Naive thymus-derived CD8-positive, alpha-beta T cell (primary cell): ENCODE results near the gene TMEM163. TPM values are rescaled to one million over a fixed set of nuclear protein-coding genes. Genes with fewer than 3 reads are reported as not detected.

Source experiments
- ATAC-seq, 2 donors: fragments of 150-1000 bp; cut with Tn5 transposase in 1 of 2; sonication (Bioruptor Pico), chemical (Tn5 transposase) in 1 of 2; 1 replicate in 1 of 2; 2 replicates in 1 of 2; pipeline ENCODE4 v1.10.0; 2021; ENCODE audit warnings: mild to moderate bottlenecking in 2 of 2, moderate library complexity in 2 of 2
- POLR2A ChIA-PET: fragments of 350-600 bp; sonication (Branson Sonifier 250); formaldehyde crosslinking; loops from one replicate; lab custom pipeline; 2021; ENCODE audit warnings: antibody characterized with exemption; lab: Charles Lee
- DNase-seq, 10 donors: peaks; one replicate each; pipeline versions ENCODE4 v3.0.0 to v3.0.0-alpha.2; 2020 to 2022
- H3K27ac Mint-ChIP-seq, 10 donors: one replicate each; pipeline ENCODE4 v1.8.0; 2020 to 2022; ENCODE audit warnings: mild to moderate bottlenecking in 10 of 10, mixed read lengths in 10 of 10, moderate library complexity in 4 of 10, inconsistent platforms in 1 of 10
- H3K27me3 Mint-ChIP-seq, 5 donors: one replicate each; pipeline ENCODE4 v1.8.0; 2021 to 2022; ENCODE audit warnings: mixed read lengths in 5 of 5
- H3K36me3 Mint-ChIP-seq, 3 donors: one replicate each; pipeline ENCODE4 v1.8.0; 2020 to 2022; ENCODE audit warnings: mixed read lengths in 3 of 3, mild to moderate bottlenecking in 2 of 3, inconsistent platforms in 1 of 3
- H3K4me1 Mint-ChIP-seq, 4 donors: one replicate each; pipeline ENCODE4 v1.8.0; 2021 to 2022; ENCODE audit warnings: mixed read lengths in 4 of 4
- H3K4me3 Mint-ChIP-seq, 10 donors: one replicate each; pipeline ENCODE4 v1.8.0; 2020 to 2022; ENCODE audit warnings: mild to moderate bottlenecking in 10 of 10, mixed read lengths in 10 of 10, moderate library complexity in 6 of 10, inconsistent platforms in 1 of 10
- H3K9me3 Mint-ChIP-seq, 9 donors: one replicate each; pipeline ENCODE4 v1.8.0; 2020 to 2022; ENCODE audit warnings: mixed read lengths in 9 of 9, mild to moderate bottlenecking in 3 of 9, inconsistent platforms in 1 of 9, moderate library complexity in 1 of 9
- polyA plus RNA-seq, 3 donors: library from polyadenylated mRNA; unstranded; fragments of 300-500 nt; fragmentation: Illumina TruSeq; gene quantifications; one replicate each; pipeline ENCODE4 v1.2.3, GENCODE V29; 2021
- total RNA-seq, 8 experiments: library from RNA in 2 of 8; stranded (reverse) in 2 of 8; gene quantifications; one replicate each; pipeline ENCODE4 v1.2.3 and lab custom pipeline; 2021 to 2026

TMEM163 gene
- total and polyA plus RNA-seq, 5 experiments from 2014 or later = 0.24 TPM; not detected in 4

GRCh38 chr2:134448650-134449049 lies 270.1 kb downstream of the TMEM163 start:
- POLR2A ChIA-PET = no interaction called here

GRCh38 chr2:134447669-134448068 lies 271.1 kb downstream of the TMEM163 start:
- no peak overlapping the region for H3K4me3 Mint-ChIP-seq
- no peak for ATAC-seq
- peak overlapping the region in 1 of 10 donors; percentile 5 for H3K27ac Mint-ChIP-seq
- no peak for DNase-seq
- H3K27me3 Mint-ChIP-seq = no peaks in the 10 kb centered on the region
- H3K9me3 Mint-ChIP-seq = no peaks in the 10 kb centered on the region
- peaks cover 0 to 34% (median 0%) of the 10 kb centered on the region in 3 donors for H3K36me3 Mint-ChIP-seq
- POLR2A ChIA-PET = no interaction called here
- peaks cover 0 to 4% (median 0%) of the 10 kb centered on the region in 4 donors for H3K4me1 Mint-ChIP-seq

More at GRCh38 chr2:134448650-134449049, 270.1 kb downstream of the TMEM163 start:
- DNase-seq (no peak), ATAC-seq (no peak)
- H3K27ac Mint-ChIP-seq = peak overlapping the region in 1 of 10 donors; percentile 66
- H3K9me3 Mint-ChIP-seq = no peaks in the 10 kb centered on the region
- H3K36me3 Mint-ChIP-seq = peaks cover 0 to 26% (median 0%) of the 10 kb centered on the region in 3 donors
- H3K4me3 Mint-ChIP-seq = no peak overlapping the region
- peaks cover 0 to 4% (median 0%) of the 10 kb centered on the region in 4 donors for H3K4me1 Mint-ChIP-seq
- no peaks in the 10 kb centered on the region for H3K27me3 Mint-ChIP-seq

GRCh38 chr2:134446383-134447017 lies 272.3 kb downstream of the TMEM163 start:
- H3K27me3 Mint-ChIP-seq = no peaks in the 10 kb centered on the region
- H3K9me3 Mint-ChIP-seq = no peaks in the 10 kb centered on the region
- DNase-seq = no peak
- no peak for ATAC-seq
- peak overlapping the region in 3 of 10 donors; percentile 24 to 37 (median 29) for H3K27ac Mint-ChIP-seq
- H3K4me1 Mint-ChIP-seq = peaks cover 0 to 4% (median 0%) of the 10 kb centered on the region in 4 donors
- POLR2A ChIA-PET = no interaction called here
- H3K36me3 Mint-ChIP-seq = peaks cover 0 to 42% (median 0%) of the 10 kb centered on the region in 3 donors
- H3K4me3 Mint-ChIP-seq = no peak overlapping the region

GRCh38 chr2:134445985-134446382 lies 272.8 kb downstream of the TMEM163 start:
- POLR2A ChIA-PET = no interaction called here
- ATAC-seq (no peak), DNase-seq (no peak)
- Mint-ChIP-seq H3K27ac (peak overlapping the region in 3 of 10 donors; percentile 27 to 37 (median 29)), H3K9me3 (no peaks in the 10 kb centered on the region), H3K27me3 (no peaks in the 10 kb centered on the region), H3K36me3 (peaks cover 0 to 45% (median 0%) of the 10 kb centered on the region in 3 donors), H3K4me3 (no peak overlapping the region), H3K4me1 (peaks cover 0 to 4% (median 0%) of the 10 kb centered on the region in 4 donors)

- peaks cover 0 to 50% (median 4%) of the 10 kb centered on the region in 3 donors for H3K36me3 Mint-ChIP-seq
- no peaks in the 10 kb centered on the region for H3K9me3 Mint-ChIP-seq
- H3K27me3 Mint-ChIP-seq = no peaks in the 10 kb centered on the region
- no peak overlapping the region for H3K27ac Mint-ChIP-seq
- POLR2A ChIA-PET = no interaction called here
- DNase-seq (no peak), ATAC-seq (no peak)
- peaks cover 0 to 4% (median 0%) of the 10 kb centered on the region in 4 donors for H3K4me1 Mint-ChIP-seq
- no peak overlapping the region for H3K4me3 Mint-ChIP-seq
These were observed 273.7 kb downstream of the TMEM163 start for GRCh38 chr2:134445116-134445515.

GRCh38 chr2:134443814-134444480 lies 274.9 kb downstream of the TMEM163 start:
- H3K36me3 Mint-ChIP-seq = peaks cover 0 to 55% (median 6%) of the 10 kb centered on the region in 3 donors
- H3K27me3 Mint-ChIP-seq = no peaks in the 10 kb centered on the region
- peaks cover 0 to 4% (median 0%) of the 10 kb centered on the region in 4 donors for H3K4me1 Mint-ChIP-seq
- no peak for DNase-seq
- no peak overlapping the region for H3K4me3 Mint-ChIP-seq
- POLR2A ChIA-PET = no interaction called here
- no peak for ATAC-seq
- no peaks in the 10 kb centered on the region for H3K9me3 Mint-ChIP-seq
- peak overlapping the region in 2 of 10 donors; percentile 11 to 60 for H3K27ac Mint-ChIP-seq

GRCh38 chr2:134441153-134441863 lies 277.5 kb downstream of the TMEM163 start:
- H3K27me3 Mint-ChIP-seq = no peaks in the 10 kb centered on the region
- H3K9me3 Mint-ChIP-seq = no peaks in the 10 kb centered on the region
- no peak for DNase-seq
- peak overlapping the region in 2 of 10 donors; percentile 40 for H3K27ac Mint-ChIP-seq
- no peak for ATAC-seq
- no peaks in the 10 kb centered on the region for H3K4me1 Mint-ChIP-seq
- H3K36me3 Mint-ChIP-seq = peaks cover 0 to 57% (median 6%) of the 10 kb centered on the region in 3 donors
- no peak overlapping the region for H3K4me3 Mint-ChIP-seq
- POLR2A ChIA-PET = no interaction called here

GRCh38 chr2:134440336-134440909 lies 278.4 kb downstream of the TMEM163 start:
- H3K9me3 Mint-ChIP-seq = no peaks in the 10 kb centered on the region
- peaks cover 0 to 59% (median 6%) of the 10 kb centered on the region in 3 donors for H3K36me3 Mint-ChIP-seq

GRCh38 chr2:134438371-134438770 lies 280.4 kb downstream of the TMEM163 start:
- Mint-ChIP-seq H3K27ac (peak overlapping the region in 1 of 10 donors; percentile 61), H3K4me3 (no peak overlapping the region), H3K4me1 (peaks cover 0 to 8% (median 0%) of the 10 kb centered on the region in 4 donors), H3K9me3 (no peaks in the 10 kb centered on the region), H3K36me3 (peaks cover 0 to 74% (median 9%) of the 10 kb centered on the region in 3 donors), H3K27me3 (no peaks in the 10 kb centered on the region)
- DNase-seq (no peak), ATAC-seq (no peak)
- POLR2A ChIA-PET = no interaction called here

More at GRCh38 chr2:134440336-134440909, 278.4 kb downstream of the TMEM163 start:
- ATAC-seq = no peak
- POLR2A ChIA-PET = no interaction called here
- DNase-seq = no peak
- no peak overlapping the region for H3K4me3 Mint-ChIP-seq
- H3K27me3 Mint-ChIP-seq = no peaks in the 10 kb centered on the region
- no peaks in the 10 kb centered on the region for H3K4me1 Mint-ChIP-seq
- no peak overlapping the region for H3K27ac Mint-ChIP-seq

GRCh38 chr2:134436706-134437105 lies 282.1 kb downstream of the TMEM163 start:
- H3K27me3 Mint-ChIP-seq = no peaks in the 10 kb centered on the region
- no peak overlapping the region for H3K27ac Mint-ChIP-seq
- H3K9me3 Mint-ChIP-seq = no peaks in the 10 kb centered on the region
- POLR2A ChIA-PET = no interaction called here
- no peak for ATAC-seq
- DNase-seq = no peak
- H3K4me3 Mint-ChIP-seq = no peak overlapping the region
- peaks cover 0 to 71% (median 15%) of the 10 kb centered on the region in 3 donors for H3K36me3 Mint-ChIP-seq
- H3K4me1 Mint-ChIP-seq = peaks cover 0 to 8% (median 0%) of the 10 kb centered on the region in 4 donors

GRCh38 chr2:134435936-134436335 lies 282.9 kb downstream of the TMEM163 start:
- H3K27me3 Mint-ChIP-seq = no peaks in the 10 kb centered on the region
- ATAC-seq (no peak), DNase-seq (no peak)
- H3K9me3 Mint-ChIP-seq = no peaks in the 10 kb centered on the region
- peak overlapping the region in 2 of 10 donors; percentile 31 to 42 for H3K27ac Mint-ChIP-seq
- no peak overlapping the region for H3K4me3 Mint-ChIP-seq
- H3K4me1 Mint-ChIP-seq = peaks cover 0 to 8% (median 0%) of the 10 kb centered on the region in 4 donors
- peaks cover 0 to 71% (median 18%) of the 10 kb centered on the region in 3 donors for H3K36me3 Mint-ChIP-seq
- POLR2A ChIA-PET = no interaction called here

- peaks cover 0 to 75% (median 20%) of the 10 kb centered on the region in 3 donors for H3K36me3 Mint-ChIP-seq
- H3K27me3 Mint-ChIP-seq = no peaks in the 10 kb centered on the region
- H3K9me3 Mint-ChIP-seq = no peaks in the 10 kb centered on the region
- peaks cover 0 to 8% (median 0%) of the 10 kb centered on the region in 4 donors for H3K4me1 Mint-ChIP-seq
- POLR2A ChIA-PET = no interaction called here
- DNase-seq (no peak), ATAC-seq (no peak)
- H3K27ac Mint-ChIP-seq = peak overlapping the region in 2 of 10 donors; percentile 8 to 31
- H3K4me3 Mint-ChIP-seq = no peak overlapping the region
These were observed 283.3 kb downstream of the TMEM163 start for GRCh38 chr2:134435505-134435904.
